Ishikawa (cell line): Measurements from ENCODE around the gene TBC1D5.

Experiments
- EP300 ChIP-seq: IDR thresholded peaks from 2 replicates; pipeline ENCODE4 v1.6.1; 2012; ENCODE audit warnings: borderline replicate concordance
- NFIC ChIP-seq: IDR thresholded peaks from 2 replicates; pipeline ENCODE4 v1.6.1; 2012
- TAF1 ChIP-seq: IDR thresholded peaks from 2 replicates; pipeline ENCODE4 v1.6.1; 2012; ENCODE audit warnings: low read depth, mild to moderate bottlenecking
- TCF12 ChIP-seq: IDR thresholded peaks from 2 replicates; pipeline ENCODE4 v1.6.1; 2012; ENCODE audit warnings: low read depth
- USF1 ChIP-seq: IDR thresholded peaks from 2 replicates; pipeline ENCODE4 v1.6.1; 2012

GRCh38 chr3:17300441-17300840, 442.0 kb downstream of the TBC1D5 start:
- TF ChIP-seq EP300 (no peak), TCF12 (no peak), TAF1 (no peak), USF1 (no peak), NFIC (no peak)
